ENCODE data around the gene HCN4.

DNA sequence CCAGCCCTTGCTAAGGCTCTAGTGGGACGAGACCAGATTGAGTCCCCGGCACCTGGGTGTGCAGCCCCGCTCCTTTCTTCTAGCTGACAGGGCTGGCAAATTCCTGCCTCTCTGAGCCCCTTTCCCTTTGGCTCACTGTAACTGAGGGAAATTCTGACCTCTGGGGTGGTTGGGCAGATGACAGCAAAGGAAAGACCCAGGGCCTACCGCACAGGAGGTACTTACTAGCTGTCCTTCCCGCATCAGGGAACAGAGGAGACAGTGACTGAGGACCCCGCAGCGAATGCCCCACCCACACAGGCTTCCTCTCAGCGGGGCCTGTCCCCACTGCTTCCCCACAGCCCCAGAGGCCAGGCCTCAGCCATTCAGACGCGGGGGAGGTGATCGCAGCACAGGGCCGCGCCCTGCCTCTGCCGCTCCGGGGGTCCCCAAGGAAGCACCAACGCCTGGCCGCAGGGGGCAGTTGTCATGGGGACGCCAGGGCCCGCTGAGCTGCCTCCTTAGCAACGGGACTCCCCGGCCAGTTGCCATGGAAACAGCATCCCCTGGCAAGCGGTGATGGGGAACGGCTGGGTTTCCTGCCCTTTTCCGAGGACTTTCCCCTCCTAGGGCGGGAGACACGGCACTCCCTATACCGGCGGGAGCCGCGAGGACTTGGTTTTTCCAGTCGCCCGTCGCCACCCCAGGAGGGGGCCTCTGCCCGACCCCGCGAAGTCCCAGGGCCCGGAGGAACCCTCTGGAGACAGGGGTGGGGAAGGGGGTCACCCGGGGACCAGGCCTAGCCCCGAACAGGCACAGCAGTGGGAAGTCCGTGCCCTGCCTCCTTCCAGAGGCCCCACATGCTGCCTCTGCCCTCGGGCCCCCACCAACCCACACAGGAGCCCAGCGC lies 50.1 kb downstream of the HCN4 start:
- no peak for TF ChIP-seq CTCF (IDR thresholded peaks at IDR 0.05; ENCODE audit: extremely low read depth in 1 of 2, insufficient read depth in 1 of 2, low read depth in 1 of 2, low read length in 2 of 2)
- no peak for TF ChIP-seq GATA2 (IDR thresholded peaks at IDR 0.05; ENCODE audit: insufficient read depth, insufficient read length, low read depth, low read length)
- TF ChIP-seq POLR2AphosphoS5 (IDR thresholded peaks at IDR 0.05; ENCODE audit: insufficient read depth, low read depth, low read length), result no peak

Measured in endothelial cell of umbilical vein (primary cell).